CD4-positive, alpha-beta memory T cell (primary cell): ENCODE measurements around the gene KCNA5. TPM values are rescaled to one million over a fixed set of nuclear protein-coding genes. Genes with fewer than 3 reads are reported as not detected.

Experiments
- CTCF ChIA-PET: fragments of 350-600 bp; sonication (Branson Sonifier 250); formaldehyde crosslinking; loops from one replicate; lab custom pipeline; 2021; ENCODE audit warnings: inconsistent platforms; ENCODE audit not compliant: partially characterized antibody; lab: Charles Lee
- POLR2A ChIA-PET: fragments of 350-600 bp; sonication (Branson Sonifier 250); formaldehyde crosslinking; loops from one replicate; lab custom pipeline; 2021; ENCODE audit not compliant: partially characterized antibody; lab: Charles Lee
- DNase-seq, 5 donors: peaks; one replicate each; pipeline versions ENCODE4 v3.0.0 to v3.0.0-alpha.2; 2020 to 2022; ENCODE audit warnings: mixed read lengths in 1 of 5
- H3K27ac ChIP-seq: one replicate; pipeline ENCODE4 v1.7.0; 2013; ENCODE audit warnings: low read depth, low read length
- H3K27me3 ChIP-seq: 2 replicates; pipeline ENCODE4 v1.7.0; 2013; ENCODE audit warnings: mild to moderate bottlenecking, low read length, moderate library complexity; ENCODE audit not compliant: insufficient read depth
- H3K36me3 ChIP-seq: 2 replicates; pipeline ENCODE4 v1.7.0; 2013; ENCODE audit warnings: mild to moderate bottlenecking, low read length, moderate library complexity; ENCODE audit not compliant: insufficient read depth
- H3K4me1 ChIP-seq: 2 replicates; pipeline ENCODE4 v1.7.0; 2013; ENCODE audit warnings: mild to moderate bottlenecking, low read length, moderate library complexity; ENCODE audit not compliant: insufficient read depth
- H3K4me3 ChIP-seq, 2 donors: one replicate each; pipeline ENCODE4 v1.7.0; 2013; ENCODE audit warnings: low read length in 2 of 2, mild to moderate bottlenecking in 1 of 2
- H3K9me3 ChIP-seq, 2 donors: one replicate each; pipeline ENCODE4 v1.7.0; 2013; ENCODE audit warnings: low read length in 2 of 2, control low read depth in 1 of 2; ENCODE audit not compliant: control insufficient read depth in 1 of 2
- H3K27ac Mint-ChIP-seq, 7 donors: one replicate each; pipeline ENCODE4 v1.8.0; 2020 to 2021; ENCODE audit warnings: mixed read lengths in 7 of 7, mild to moderate bottlenecking in 6 of 7, inconsistent platforms in 3 of 7, moderate library complexity in 3 of 7
- H3K27me3 Mint-ChIP-seq, 2 donors: one replicate each; pipeline ENCODE4 v1.8.0; 2020 to 2021; ENCODE audit warnings: mixed read lengths in 2 of 2
- H3K36me3 Mint-ChIP-seq, 2 donors: one replicate each; pipeline ENCODE4 v1.8.0; 2020 to 2021; ENCODE audit warnings: mixed read lengths in 2 of 2, inconsistent platforms in 1 of 2, mild to moderate bottlenecking in 1 of 2
- H3K4me1 Mint-ChIP-seq, 4 donors: one replicate each; pipeline ENCODE4 v1.8.0; 2020 to 2021; ENCODE audit warnings: mixed read lengths in 4 of 4, mild to moderate bottlenecking in 1 of 4
- H3K4me3 Mint-ChIP-seq, 8 donors: one replicate each; pipeline ENCODE4 v1.8.0; 2020 to 2021; ENCODE audit warnings: mixed read lengths in 8 of 8, mild to moderate bottlenecking in 7 of 8, moderate library complexity in 6 of 8, inconsistent platforms in 3 of 8
- H3K9me3 Mint-ChIP-seq, 8 donors: one replicate each; pipeline ENCODE4 v1.8.0; 2020 to 2021; ENCODE audit warnings: mixed read lengths in 8 of 8, mild to moderate bottlenecking in 5 of 8, inconsistent platforms in 3 of 8, moderate library complexity in 1 of 8
- intact Hi-C: fragments of 100-400 bp; cut with micrococcal nuclease; formaldehyde crosslinking; loops from one replicate; pipeline ENCODE4 v1.15.1; 2023
- polyA plus RNA-seq, 2 donors: library from polyadenylated mRNA; unstranded; fragments of 300-500 nt; fragmentation: Illumina TruSeq; gene quantifications; one replicate each; pipeline ENCODE4 v1.2.3, GENCODE V29; 2021
- total RNA-seq, 2 experiments: library from RNA; stranded (reverse); gene quantifications; one replicate each; pipeline ENCODE4 v1.2.3, GENCODE V29; 2021

KCNA5 gene
- total and polyA plus RNA-seq, 4 experiments from 2014 or later, result not detected

- Mint-ChIP-seq H3K36me3 (no peaks in the 10 kb centered on the region), H3K27ac (no peak overlapping the region), H3K4me1 (peaks cover 0 to 4% (median 0%) of the 10 kb centered on the region in 4 donors), H3K4me3 (no peak overlapping the region), H3K9me3 (peaks cover 0 to 1% (median 0%) of the 10 kb centered on the region in 8 donors), H3K27me3 (peaks cover 11 to 26% of the 10 kb centered on the region in 2 donors)
- Histone ChIP-seq H3K9me3 (no peaks in the 10 kb centered on the region), H3K4me1 (no peaks in the 10 kb centered on the region), H3K4me3 (no peak overlapping the region), H3K27ac (no peak overlapping the region), H3K27me3 (no peaks in the 10 kb centered on the region), H3K36me3 (no peaks in the 10 kb centered on the region)
- intact Hi-C loops, result no loop called here
- ChIA-PET CTCF (no interaction called here), POLR2A (no interaction called here)
- DNase-seq, result no peak
Measured at GRCh38 chr12:5047729-5048128, 4.0 kb downstream of the KCNA5 start.

DNA sequence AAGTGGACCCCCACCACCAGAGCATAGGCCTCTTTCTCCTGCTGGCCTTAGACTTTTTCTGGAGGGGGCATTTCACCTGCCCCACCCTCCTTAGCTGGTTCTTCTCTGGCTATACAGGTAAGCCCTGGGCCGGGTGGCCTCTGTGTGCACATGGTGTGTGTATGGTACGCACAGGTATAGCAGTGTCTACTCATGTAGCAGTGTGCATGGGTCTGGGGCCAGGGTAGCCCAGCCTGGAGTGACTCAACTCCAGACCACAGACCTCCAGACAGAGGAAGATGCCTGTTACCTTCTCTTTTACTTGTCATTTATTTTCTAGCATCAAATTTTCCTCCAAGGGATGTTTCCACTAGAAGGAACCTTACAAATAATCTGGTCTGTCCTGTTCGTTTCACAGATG is 6.9 kb downstream of the KCNA5 start:
- no peak overlapping the region for H3K27ac ChIP-seq
- H3K4me1 ChIP-seq, result no peaks in the 10 kb centered on the region
- peaks cover 12 to 21% of the 10 kb centered on the region in 2 donors for H3K27me3 Mint-ChIP-seq
- H3K4me3 Mint-ChIP-seq, result no peak overlapping the region
- no peaks in the 10 kb centered on the region for H3K9me3 Mint-ChIP-seq
- no peaks in the 10 kb centered on the region for H3K36me3 ChIP-seq
- CTCF ChIA-PET, result no interaction called here
- POLR2A ChIA-PET, result no interaction called here
- H3K4me3 ChIP-seq, result no peak overlapping the region
- H3K9me3 ChIP-seq, result no peaks in the 10 kb centered on the region
- no peak for DNase-seq
- no peaks in the 10 kb centered on the region for H3K4me1 Mint-ChIP-seq
- H3K36me3 Mint-ChIP-seq, result no peaks in the 10 kb centered on the region
- intact Hi-C loops, result no loop called here
- H3K27ac Mint-ChIP-seq, result no peak overlapping the region
- H3K27me3 ChIP-seq, result no peaks in the 10 kb centered on the region

DNA sequence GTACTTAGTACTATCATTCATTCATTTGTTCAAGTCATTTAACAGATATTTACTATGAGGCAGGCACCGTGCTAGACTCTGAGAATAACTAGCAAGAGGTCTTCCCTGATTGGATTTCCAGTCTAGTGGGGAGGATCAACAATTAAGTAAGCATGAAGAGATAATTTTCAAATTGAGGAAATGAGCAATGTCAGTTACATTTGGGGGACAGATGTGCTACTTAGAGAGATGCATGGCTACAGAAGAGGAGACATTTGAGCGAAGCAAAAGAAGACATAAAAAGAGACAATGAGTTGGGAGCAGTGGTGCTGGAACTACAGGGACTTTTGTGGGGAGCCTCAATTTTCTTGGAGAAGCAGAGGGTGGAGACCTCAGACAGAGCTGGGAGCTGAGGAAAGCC is 7.7 kb downstream of the KCNA5 start:
- no peaks in the 10 kb centered on the region for H3K27me3 ChIP-seq
- no peaks in the 10 kb centered on the region for H3K36me3 ChIP-seq
- DNase-seq, result no peak
- H3K9me3 ChIP-seq, result no peaks in the 10 kb centered on the region
- Mint-ChIP-seq H3K4me3 (no peak overlapping the region), H3K36me3 (no peaks in the 10 kb centered on the region), H3K27ac (no peak overlapping the region), H3K9me3 (no peaks in the 10 kb centered on the region), H3K4me1 (no peaks in the 10 kb centered on the region), H3K27me3 (peaks cover 8 to 17% of the 10 kb centered on the region in 2 donors)
- no peak overlapping the region for H3K27ac ChIP-seq
- CTCF ChIA-PET, result no interaction called here
- H3K4me3 ChIP-seq, result no peak overlapping the region
- H3K4me1 ChIP-seq, result no peaks in the 10 kb centered on the region
- intact Hi-C loops, result no loop called here
- POLR2A ChIA-PET, result no interaction called here

DNA sequence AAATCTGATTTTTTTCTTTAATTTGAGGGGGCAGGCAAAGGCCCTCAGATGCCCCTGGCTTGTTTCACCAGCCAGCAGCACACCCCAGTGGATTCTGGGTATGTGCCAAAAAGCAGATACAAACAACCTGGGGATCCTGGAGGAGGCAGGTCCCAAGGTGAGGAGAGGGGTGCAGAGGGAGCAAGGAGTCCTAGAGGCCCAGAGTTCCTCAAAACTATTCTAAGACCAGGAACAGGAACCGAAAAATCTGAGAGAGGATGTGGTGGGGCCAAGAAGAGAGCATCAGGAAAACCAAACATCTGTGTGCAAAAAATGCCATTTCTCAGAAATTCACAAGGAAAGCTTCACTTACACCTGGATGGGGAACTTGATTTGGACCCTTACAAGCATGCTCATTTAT is 8.2 kb downstream of the KCNA5 start:
- Mint-ChIP-seq H3K27me3 (peaks cover 6 to 19% of the 10 kb centered on the region in 2 donors), H3K9me3 (no peaks in the 10 kb centered on the region), H3K27ac (no peak overlapping the region), H3K4me3 (no peak overlapping the region), H3K4me1 (no peaks in the 10 kb centered on the region), H3K36me3 (no peaks in the 10 kb centered on the region)
- Histone ChIP-seq H3K36me3 (no peaks in the 10 kb centered on the region), H3K27me3 (no peaks in the 10 kb centered on the region), H3K9me3 (no peaks in the 10 kb centered on the region), H3K4me1 (no peaks in the 10 kb centered on the region), H3K4me3 (no peak overlapping the region), H3K27ac (no peak overlapping the region)
- intact Hi-C loops, result no loop called here
- ChIA-PET CTCF (no interaction called here), POLR2A (no interaction called here)
- no peak for DNase-seq

DNA sequence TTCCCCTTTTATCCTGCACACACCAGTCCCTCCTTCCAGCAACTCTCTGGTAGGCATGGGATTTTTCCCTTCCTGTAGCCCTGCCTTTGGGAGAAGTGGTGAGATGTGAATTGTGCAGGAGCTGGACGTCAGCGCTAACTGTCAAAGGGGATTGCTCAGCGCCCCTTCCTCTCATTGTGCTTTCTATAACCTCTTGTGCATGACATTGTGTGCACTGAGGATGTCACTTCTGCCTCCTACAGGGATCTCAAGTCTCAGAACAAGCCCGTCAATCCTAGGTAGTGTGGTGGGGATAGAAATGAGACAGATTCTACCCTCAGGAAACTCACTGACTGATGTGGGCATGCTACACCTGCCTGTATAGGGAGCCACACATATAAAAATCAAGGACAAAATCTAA is 8.7 kb downstream of the KCNA5 start:
- CTCF ChIA-PET, result no interaction called here
- Mint-ChIP-seq H3K4me3 (no peak overlapping the region), H3K27me3 (peaks cover 6 to 19% of the 10 kb centered on the region in 2 donors), H3K27ac (no peak overlapping the region), H3K36me3 (no peaks in the 10 kb centered on the region), H3K9me3 (no peaks in the 10 kb centered on the region), H3K4me1 (no peaks in the 10 kb centered on the region)
- H3K36me3 ChIP-seq, result no peaks in the 10 kb centered on the region
- H3K4me3 ChIP-seq, result no peak overlapping the region
- H3K27ac ChIP-seq, result no peak overlapping the region
- H3K9me3 ChIP-seq, result no peaks in the 10 kb centered on the region
- no peaks in the 10 kb centered on the region for H3K27me3 ChIP-seq
- intact Hi-C loops, result no loop called here
- DNase-seq, result no peak
- POLR2A ChIA-PET, result no interaction called here
- H3K4me1 ChIP-seq, result no peaks in the 10 kb centered on the region

GRCh38 chr12:5059358-5059757 is 15.7 kb downstream of the KCNA5 start:
- Mint-ChIP-seq H3K9me3 (peaks cover 0 to 1% (median 0%) of the 10 kb centered on the region in 8 donors), H3K4me1 (no peaks in the 10 kb centered on the region), H3K27me3 (peaks cover 8 to 14% of the 10 kb centered on the region in 2 donors), H3K4me3 (no peak overlapping the region), H3K36me3 (no peaks in the 10 kb centered on the region), H3K27ac (no peak overlapping the region)
- DNase-seq, result no peak
- POLR2A ChIA-PET, result no interaction called here
- H3K4me3 ChIP-seq, result no peak overlapping the region
- H3K36me3 ChIP-seq, result no peaks in the 10 kb centered on the region
- CTCF ChIA-PET, result interaction anchor here (1.0 kb wide), 1 partner anchor 11 kb away, joined by 5 read pairs; no protein-coding TSS in a partner anchor
- no peaks in the 10 kb centered on the region for H3K4me1 ChIP-seq
- intact Hi-C loops, result no loop called here
- no peaks in the 10 kb centered on the region for H3K27me3 ChIP-seq
- H3K27ac ChIP-seq, result no peak overlapping the region
- no peaks in the 10 kb centered on the region for H3K9me3 ChIP-seq

DNA sequence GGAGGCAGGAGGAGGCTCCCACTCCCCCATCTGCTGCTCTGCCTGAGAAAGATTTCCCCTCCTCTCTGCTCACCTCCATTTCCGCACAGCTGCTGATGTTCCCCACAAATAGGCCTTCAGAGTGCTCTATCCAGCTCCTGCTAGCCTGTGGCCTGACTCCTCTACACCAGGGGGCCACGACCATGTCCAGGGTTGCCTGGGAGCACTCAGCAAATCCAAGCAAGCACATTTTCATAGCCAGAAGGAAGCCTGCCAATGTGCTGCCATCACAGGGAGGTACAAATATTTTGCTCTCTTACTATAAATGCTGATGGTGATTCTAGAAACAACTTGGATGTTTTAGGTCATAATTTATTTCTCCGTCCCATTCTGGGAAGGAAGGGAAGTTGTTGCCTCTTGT is 17.3 kb downstream of the KCNA5 start:
- H3K27me3 Mint-ChIP-seq, result peaks cover 7 to 13% of the 10 kb centered on the region in 2 donors
- H3K27ac ChIP-seq, result no peak overlapping the region
- DNase-seq, result no peak
- H3K4me1 ChIP-seq, result no peaks in the 10 kb centered on the region
- H3K9me3 Mint-ChIP-seq, result peaks cover 0 to 1% (median 0%) of the 10 kb centered on the region in 8 donors
- no peaks in the 10 kb centered on the region for H3K27me3 ChIP-seq
- no peak overlapping the region for H3K4me3 ChIP-seq
- H3K9me3 ChIP-seq, result no peaks in the 10 kb centered on the region
- no peaks in the 10 kb centered on the region for H3K36me3 Mint-ChIP-seq
- intact Hi-C loops, result no loop called here
- H3K27ac Mint-ChIP-seq, result no peak overlapping the region
- H3K4me3 Mint-ChIP-seq, result no peak overlapping the region
- ChIA-PET POLR2A (no interaction called here), CTCF (interaction anchor here (1.3 kb wide), 1 partner anchor 26 kb away, joined by 3 read pairs; no protein-coding TSS in a partner anchor)
- no peaks in the 10 kb centered on the region for H3K4me1 Mint-ChIP-seq
- H3K36me3 ChIP-seq, result no peaks in the 10 kb centered on the region

- no peaks in the 10 kb centered on the region for H3K36me3 Mint-ChIP-seq
- H3K4me3 ChIP-seq, result no peak overlapping the region
- H3K27me3 ChIP-seq, result no peaks in the 10 kb centered on the region
- no peaks in the 10 kb centered on the region for H3K4me1 ChIP-seq
- no peaks in the 10 kb centered on the region for H3K36me3 ChIP-seq
- H3K9me3 Mint-ChIP-seq, result peaks cover 0 to 1% (median 0%) of the 10 kb centered on the region in 8 donors
- H3K4me3 Mint-ChIP-seq, result no peak overlapping the region
- no peak overlapping the region for H3K27ac Mint-ChIP-seq
- no peak for DNase-seq
- no peaks in the 10 kb centered on the region for H3K4me1 Mint-ChIP-seq
- CTCF ChIA-PET, result no interaction called here
- H3K9me3 ChIP-seq, result no peaks in the 10 kb centered on the region
- POLR2A ChIA-PET, result no interaction called here
- no peak overlapping the region for H3K27ac ChIP-seq
- H3K27me3 Mint-ChIP-seq, result peaks cover 4 to 13% of the 10 kb centered on the region in 2 donors
- intact Hi-C loops, result no loop called here
Measured at GRCh38 chr12:5063149-5063548, 19.5 kb downstream of the KCNA5 start.
